ENCODE results near the gene DYDC2. TPM values are rescaled to one million over a fixed set of nuclear protein-coding genes. Genes with fewer than 3 reads are reported as not detected.

Gene DYDC2
- total RNA-seq, 1 experiment from 2014 or later, result not detected

DNA sequence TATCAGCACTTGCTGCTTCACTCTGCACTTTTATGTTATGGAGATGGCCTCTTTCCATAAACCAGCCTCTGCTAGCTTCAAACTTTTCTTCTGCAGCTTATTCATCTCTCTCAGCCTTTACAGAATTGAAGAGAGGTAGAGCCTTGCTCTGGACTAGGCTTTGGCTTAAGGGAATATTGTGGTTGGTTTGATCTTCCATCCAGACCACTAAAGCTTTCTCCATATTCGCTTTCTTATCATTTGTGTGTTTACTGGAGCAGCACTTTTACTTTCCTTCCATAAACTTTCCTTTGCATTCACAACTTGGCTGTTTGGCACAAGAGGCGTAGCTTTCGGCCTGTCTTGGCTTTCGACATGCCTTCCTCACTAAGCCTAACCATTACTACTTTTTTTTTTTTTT lies 23.6 kb downstream of the DYDC2 start:
- H3K27ac ChIP-seq (ENCODE audit: low read length), result no peak overlapping the region
- no peak for DNase-seq (ENCODE audit: low read depth, low spot score)
- intact Hi-C loops (cut with micrococcal nuclease; ENCODE audit: unreplicated experiment), result loop anchor here (5.0 kb wide), 2 partner anchors 62 to 127 kb away; no protein-coding TSS in a partner anchor
- CTCF ChIA-PET, result no interaction called here
- H3K4me1 ChIP-seq (ENCODE audit: control insufficient read depth, insufficient read depth, low read length), result no peaks in the 10 kb centered on the region
- H3K27me3 ChIP-seq (ENCODE audit: control insufficient read depth, insufficient read depth, low read length), result peaks cover 10% of the 10 kb centered on the region; the same call in 1 of the 2 replicates
- H3K36me3 ChIP-seq (ENCODE audit: control insufficient read depth, insufficient read depth, low read length), result no peaks in the 10 kb centered on the region
- H3K9me3 ChIP-seq (ENCODE audit: control insufficient read depth, insufficient read depth, low read depth, low read length), result no peaks in the 10 kb centered on the region
- POLR2A ChIA-PET, result no interaction called here
- H3K4me3 ChIP-seq (ENCODE audit: low read depth in 2 of 2, low read length in 2 of 2), result no peak overlapping the region
- no TSS peak for BruUV-seq (replicated peaks)
- ATAC-seq, result no peak
- in situ Hi-C loops (cut with HindIII; ENCODE audit: low pct_unique_long_range_greater_than_20kb, low sequenced_read_pairs), result no loop called here
- TF ChIP-seq SIN3A (IDR thresholded peaks at IDR 0.05; ENCODE audit: borderline replicate concordance, insufficient read depth, low read depth, low read length), result no peak

DNA sequence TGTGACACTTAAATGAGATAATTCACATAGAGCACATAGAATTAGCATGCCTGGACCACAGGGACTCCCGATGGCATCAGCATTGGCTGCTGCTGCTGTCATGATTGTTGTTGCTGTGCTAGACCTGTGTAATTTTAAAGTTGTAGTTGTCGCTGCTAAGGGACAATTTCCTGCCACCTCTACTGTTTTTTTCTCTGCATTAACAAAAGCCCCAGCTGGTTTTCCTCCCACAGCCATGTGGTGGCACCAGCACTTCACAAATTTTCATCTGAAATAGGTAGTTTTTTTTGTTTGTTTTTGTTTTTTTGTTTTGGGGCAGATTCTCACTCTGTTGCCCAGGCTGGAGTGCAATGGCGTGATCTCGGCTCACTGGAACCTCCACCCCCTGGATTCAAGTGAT lies 26.4 kb downstream of the DYDC2 start:
- CTCF ChIA-PET, result interaction anchor here (0.6 to 1.2 kb wide), 4 partner anchors 47 to 522 kb away, joined by 5 to 6 read pairs (median 6); no protein-coding TSS in a partner anchor
- Histone ChIP-seq H3K27me3 (ENCODE audit: control insufficient read depth, insufficient read depth, low read length) (peaks cover 13% of the 10 kb centered on the region; the same call in 1 of the 2 replicates), H3K36me3 (ENCODE audit: control insufficient read depth, insufficient read depth, low read length) (no peaks in the 10 kb centered on the region), H3K4me3 (ENCODE audit: low read depth in 2 of 2, low read length in 2 of 2) (no peak overlapping the region), H3K4me1 (ENCODE audit: control insufficient read depth, insufficient read depth, low read length) (no peaks in the 10 kb centered on the region), H3K9me3 (ENCODE audit: control insufficient read depth, insufficient read depth, low read depth, low read length) (no peaks in the 10 kb centered on the region), H3K27ac (ENCODE audit: low read length) (no peak overlapping the region)
- ATAC-seq, result peak; percentile 67; the same call in 1 of the 2 replicates
- no TSS peak for BruUV-seq (replicated peaks)
- intact Hi-C loops (cut with micrococcal nuclease; ENCODE audit: unreplicated experiment) (loop anchor here (5.0 kb wide), 2 partner anchors 59 to 124 kb away; no protein-coding TSS in a partner anchor), in situ Hi-C loops (cut with HindIII; ENCODE audit: low pct_unique_long_range_greater_than_20kb, low sequenced_read_pairs) (no loop called here)
- POLR2A ChIA-PET, result no interaction called here
- TF ChIP-seq, protein P1, sequence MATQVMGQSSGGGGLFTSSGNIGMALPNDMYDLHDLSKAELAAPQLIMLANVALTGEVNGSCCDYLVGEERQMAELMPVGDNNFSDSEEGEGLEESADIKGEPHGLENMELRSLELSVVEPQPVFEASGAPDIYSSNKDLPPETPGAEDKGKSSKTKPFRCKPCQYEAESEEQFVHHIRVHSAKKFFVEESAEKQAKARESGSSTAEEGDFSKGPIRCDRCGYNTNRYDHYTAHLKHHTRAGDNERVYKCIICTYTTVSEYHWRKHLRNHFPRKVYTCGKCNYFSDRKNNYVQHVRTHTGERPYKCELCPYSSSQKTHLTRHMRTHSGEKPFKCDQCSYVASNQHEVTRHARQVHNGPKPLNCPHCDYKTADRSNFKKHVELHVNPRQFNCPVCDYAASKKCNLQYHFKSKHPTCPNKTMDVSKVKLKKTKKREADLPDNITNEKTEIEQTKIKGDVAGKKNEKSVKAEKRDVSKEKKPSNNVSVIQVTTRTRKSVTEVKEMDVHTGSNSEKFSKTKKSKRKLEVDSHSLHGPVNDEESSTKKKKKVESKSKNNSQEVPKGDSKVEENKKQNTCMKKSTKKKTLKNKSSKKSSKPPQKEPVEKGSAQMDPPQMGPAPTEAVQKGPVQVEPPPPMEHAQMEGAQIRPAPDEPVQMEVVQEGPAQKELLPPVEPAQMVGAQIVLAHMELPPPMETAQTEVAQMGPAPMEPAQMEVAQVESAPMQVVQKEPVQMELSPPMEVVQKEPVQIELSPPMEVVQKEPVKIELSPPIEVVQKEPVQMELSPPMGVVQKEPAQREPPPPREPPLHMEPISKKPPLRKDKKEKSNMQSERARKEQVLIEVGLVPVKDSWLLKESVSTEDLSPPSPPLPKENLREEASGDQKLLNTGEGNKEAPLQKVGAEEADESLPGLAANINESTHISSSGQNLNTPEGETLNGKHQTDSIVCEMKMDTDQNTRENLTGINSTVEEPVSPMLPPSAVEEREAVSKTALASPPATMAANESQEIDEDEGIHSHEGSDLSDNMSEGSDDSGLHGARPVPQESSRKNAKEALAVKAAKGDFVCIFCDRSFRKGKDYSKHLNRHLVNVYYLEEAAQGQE (IDR thresholded peaks at IDR 0.05; ENCODE audit: insufficient read depth in 1 of 2, low read depth in 2 of 2, low read length in 1 of 2), result no peak
- peak; percentile 83 for TF ChIP-seq CTCF (IDR thresholded peaks at IDR 0.05)
- DNase-seq (ENCODE audit: low read depth, low spot score), result peak; percentile 15

DNA sequence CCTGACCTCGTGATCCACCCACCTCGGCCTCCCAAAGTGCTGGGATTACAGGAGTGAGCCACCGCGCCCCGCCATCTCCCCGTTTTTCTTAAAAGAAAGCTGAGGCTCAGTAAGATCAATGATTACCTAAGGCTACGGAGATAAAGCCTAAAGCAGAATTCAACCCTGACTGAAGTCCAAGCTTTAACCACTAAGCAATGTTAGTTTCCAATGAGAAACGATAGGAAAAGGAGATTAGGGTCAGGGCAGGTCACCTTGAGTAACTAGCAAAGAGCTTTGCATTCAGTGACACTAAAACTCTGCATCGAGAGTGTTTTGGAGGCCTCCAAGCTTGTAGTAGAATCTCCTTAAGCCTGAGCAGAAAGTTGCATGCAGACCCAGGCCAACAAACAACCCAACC lies 34.2 kb downstream of the DYDC2 start:
- H3K27me3 ChIP-seq (ENCODE audit: control insufficient read depth, insufficient read depth, low read length), result peaks cover 10% of the 10 kb centered on the region; the same call in 1 of the 2 replicates
- POLR2A ChIA-PET, result no interaction called here
- H3K9me3 ChIP-seq (ENCODE audit: control insufficient read depth, insufficient read depth, low read depth, low read length), result no peaks in the 10 kb centered on the region
- CTCF ChIA-PET, result interaction anchor here (0.7 to 1.8 kb wide), 3 partner anchors 12 to 209 kb away, joined by 4 to 7 read pairs (median 5); no protein-coding TSS in a partner anchor
- TF ChIP-seq POLR2AphosphoS5 (IDR thresholded peaks at IDR 0.05; ENCODE audit: low read depth, low read length) (no peak), CTCF (IDR thresholded peaks at IDR 0.05) (no peak), TCF7L2 (IDR thresholded peaks at IDR 0.05; ENCODE audit: low read depth, low read length) (no peak), SIN3A (IDR thresholded peaks at IDR 0.05; ENCODE audit: borderline replicate concordance, insufficient read depth, low read depth, low read length) (no peak)
- TF ChIP-seq, protein P1 (IDR thresholded peaks at IDR 0.05; ENCODE audit: insufficient read depth in 1 of 2, low read depth in 2 of 2, low read length in 1 of 2), result no peak
- DNase-seq (ENCODE audit: low read depth, low spot score) (no peak), ATAC-seq (no peak)
- no peaks in the 10 kb centered on the region for H3K36me3 ChIP-seq (ENCODE audit: control insufficient read depth, insufficient read depth, low read length)
- intact Hi-C loops (cut with micrococcal nuclease; ENCODE audit: unreplicated experiment), result no loop called here
- no peaks in the 10 kb centered on the region for H3K4me1 ChIP-seq (ENCODE audit: control insufficient read depth, insufficient read depth, low read length)
- no TSS peak for BruUV-seq (replicated peaks)
- H3K4me3 ChIP-seq (ENCODE audit: low read depth in 2 of 2, low read length in 2 of 2), result no peak overlapping the region
- in situ Hi-C loops (cut with HindIII; ENCODE audit: low pct_unique_long_range_greater_than_20kb, low sequenced_read_pairs), result no loop called here
- no peak overlapping the region for H3K27ac ChIP-seq (ENCODE audit: low read length)
